ENCODE results near the gene ALAD.

- TF ChIP-seq, protein P1, sequence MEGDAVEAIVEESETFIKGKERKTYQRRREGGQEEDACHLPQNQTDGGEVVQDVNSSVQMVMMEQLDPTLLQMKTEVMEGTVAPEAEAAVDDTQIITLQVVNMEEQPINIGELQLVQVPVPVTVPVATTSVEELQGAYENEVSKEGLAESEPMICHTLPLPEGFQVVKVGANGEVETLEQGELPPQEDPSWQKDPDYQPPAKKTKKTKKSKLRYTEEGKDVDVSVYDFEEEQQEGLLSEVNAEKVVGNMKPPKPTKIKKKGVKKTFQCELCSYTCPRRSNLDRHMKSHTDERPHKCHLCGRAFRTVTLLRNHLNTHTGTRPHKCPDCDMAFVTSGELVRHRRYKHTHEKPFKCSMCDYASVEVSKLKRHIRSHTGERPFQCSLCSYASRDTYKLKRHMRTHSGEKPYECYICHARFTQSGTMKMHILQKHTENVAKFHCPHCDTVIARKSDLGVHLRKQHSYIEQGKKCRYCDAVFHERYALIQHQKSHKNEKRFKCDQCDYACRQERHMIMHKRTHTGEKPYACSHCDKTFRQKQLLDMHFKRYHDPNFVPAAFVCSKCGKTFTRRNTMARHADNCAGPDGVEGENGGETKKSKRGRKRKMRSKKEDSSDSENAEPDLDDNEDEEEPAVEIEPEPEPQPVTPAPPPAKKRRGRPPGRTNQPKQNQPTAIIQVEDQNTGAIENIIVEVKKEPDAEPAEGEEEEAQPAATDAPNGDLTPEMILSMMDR (IDR thresholded peaks at IDR 0.05), result no peak
- TF ChIP-seq POLR2A (IDR thresholded peaks at IDR 0.05), result no peak
Measured at GRCh38 chr9:113416149-113416721, 15.2 kb upstream of the ALAD start.
